Measurements from ENCODE around the gene RRBP1. TPM values are rescaled to one million over a fixed set of nuclear protein-coding genes. Genes with fewer than 3 reads are reported as not detected.

The RRBP1 gene
- total RNA-seq, 1 donor from 2014 or later = 79.8 TPM

GRCh38 chr20:17704589-17705317 is 22.7 kb upstream of the RRBP1 start:
- Histone ChIP-seq H3K9me3 (no peaks in the 10 kb centered on the region), H3K36me3 (no peaks in the 10 kb centered on the region), H3K27ac (no peak overlapping the region), H3K4me1 (peaks cover 10% of the 10 kb centered on the region), H3K4me3 (no peak overlapping the region), H3K27me3 (no peaks in the 10 kb centered on the region)
- DNase-seq (ENCODE audit: extremely low spot score in 2 of 2) = no peak
- TF ChIP-seq CTCF (IDR thresholded peaks at IDR 0.05) (no peak), POLR2AphosphoS5 (IDR thresholded peaks at IDR 0.05; ENCODE audit: insufficient read depth in 1 of 2, low read depth in 1 of 2) (no peak), POLR2A (IDR thresholded peaks at IDR 0.05) (no peak)
- intact Hi-C loops (cut with DNase I) = no loop called here

- Histone ChIP-seq H3K4me3 (no peak overlapping the region), H3K9me3 (no peaks in the 10 kb centered on the region), H3K4me1 (no peaks in the 10 kb centered on the region), H3K36me3 (no peaks in the 10 kb centered on the region), H3K27ac (no peak overlapping the region), H3K27me3 (no peaks in the 10 kb centered on the region)
- DNase-seq (ENCODE audit: extremely low spot score in 2 of 2) = no peak
- intact Hi-C loops (cut with DNase I) = no loop called here
- TF ChIP-seq POLR2A (IDR thresholded peaks at IDR 0.05) (no peak), CTCF (IDR thresholded peaks at IDR 0.05) (no peak), POLR2AphosphoS5 (IDR thresholded peaks at IDR 0.05; ENCODE audit: insufficient read depth in 1 of 2, low read depth in 1 of 2) (no peak)
Observed at GRCh38 chr20:17701826-17702225, 19.8 kb upstream of the RRBP1 start.

- no peak for DNase-seq (ENCODE audit: extremely low spot score in 2 of 2)
- H3K36me3 ChIP-seq = no peaks in the 10 kb centered on the region
- TF ChIP-seq POLR2AphosphoS5 (IDR thresholded peaks at IDR 0.05; ENCODE audit: insufficient read depth in 1 of 2, low read depth in 1 of 2) = no peak
- intact Hi-C loops (cut with DNase I) = no loop called here
- H3K4me1 ChIP-seq = no peaks in the 10 kb centered on the region
- H3K4me3 ChIP-seq = no peak overlapping the region
- H3K9me3 ChIP-seq = no peaks in the 10 kb centered on the region
- no peaks in the 10 kb centered on the region for H3K27me3 ChIP-seq
- H3K27ac ChIP-seq = no peak overlapping the region
Observed at GRCh38 chr20:17700637-17701036, 18.6 kb upstream of the RRBP1 start.

- no peak for DNase-seq (ENCODE audit: extremely low spot score in 2 of 2)
- Histone ChIP-seq H3K27ac (no peak within 1 kb of the TSS), H3K27me3 (no peaks in the 10 kb centered on the region), H3K4me3 (no peak within 1 kb of the TSS), H3K9me3 (no peaks in the 10 kb centered on the region), H3K4me1 (no peaks in the 10 kb centered on the region), H3K36me3 (no peaks in the 10 kb centered on the region)
- intact Hi-C loops (cut with DNase I) = no loop called here
- no peak for TF ChIP-seq CTCF (IDR thresholded peaks at IDR 0.05)
- TF ChIP-seq POLR2A (IDR thresholded peaks at IDR 0.05) = no peak
- TF ChIP-seq POLR2AphosphoS5 (IDR thresholded peaks at IDR 0.05; ENCODE audit: insufficient read depth in 1 of 2, low read depth in 1 of 2) = no peak
Observed at GRCh38 chr20:17699931-17700351, 17.9 kb upstream of the RRBP1 start, which contains the start of gene BANF2. TSS of gene BANF2 (plus strand) at chr20:17699966. CDS start at chr20:17725026, 25,060 bp downstream.

- H3K4me1 ChIP-seq = no peaks in the 10 kb centered on the region
- H3K27ac ChIP-seq = no peak overlapping the region
- no peak overlapping the region for H3K4me3 ChIP-seq
- TF ChIP-seq POLR2AphosphoS5 (IDR thresholded peaks at IDR 0.05; ENCODE audit: insufficient read depth in 1 of 2, low read depth in 1 of 2) (no peak), CTCF (IDR thresholded peaks at IDR 0.05) (no peak)
- intact Hi-C loops (cut with DNase I) = no loop called here
- no peaks in the 10 kb centered on the region for H3K27me3 ChIP-seq
- DNase-seq (ENCODE audit: extremely low spot score in 2 of 2) = no peak
- no peaks in the 10 kb centered on the region for H3K9me3 ChIP-seq
- H3K36me3 ChIP-seq = no peaks in the 10 kb centered on the region
Observed at GRCh38 chr20:17698384-17698783, 16.3 kb upstream of the RRBP1 start.

All from vagina (tissue), 2 donors.